ENCODE results near the gene ZNF566. TPM values are rescaled to one million over a fixed set of nuclear protein-coding genes. Genes with fewer than 3 reads are reported as not detected.

The ZNF566 gene
- total RNA-seq, 2 experiments from 2014 or later = 5.6 to 6.5 TPM

GRCh38 chr19:36456831-36457230, 32.5 kb downstream of the ZNF566 start:
- H3K27ac Mint-ChIP-seq = no peak overlapping the region
- peaks cover 69% of the 10 kb centered on the region for H3K36me3 Mint-ChIP-seq (ENCODE audit: low read depth)
- POLR2A ChIA-PET = interaction anchor here (0.6 to 1.2 kb wide), 2 partner anchors 22 to 32 kb away, joined by 3 read pairs; no protein-coding TSS in a partner anchor
- no peaks in the 10 kb centered on the region for H3K4me1 Mint-ChIP-seq (ENCODE audit: low read depth)
- intact Hi-C loops (cut with micrococcal nuclease) = no loop called here
- H3K27me3 Mint-ChIP-seq = no peaks in the 10 kb centered on the region
- H3K4me3 Mint-ChIP-seq = no peak overlapping the region
- DNase-seq = no peak
- CTCF ChIA-PET = no interaction called here
- H3K9me3 Mint-ChIP-seq = peaks cover 43% of the 10 kb centered on the region
- no peak for TF ChIP-seq CTCF (IDR thresholded peaks at IDR 0.05)
- ATAC-seq = no peak

- no peaks in the 10 kb centered on the region for H3K27me3 Mint-ChIP-seq
- peaks cover 73% of the 10 kb centered on the region for H3K36me3 Mint-ChIP-seq (ENCODE audit: low read depth)
- CTCF ChIA-PET = no interaction called here
Observed at GRCh38 chr19:36449059-36449670, 40.2 kb downstream of the ZNF566 start.

GRCh38 chr19:36441339-36441738, 48.0 kb downstream of the ZNF566 start:
- ChIA-PET POLR2A (interaction anchor here (0.6 kb wide), 1 partner anchor 309 kb away, joined by 5 read pairs; no protein-coding TSS in a partner anchor), CTCF (no interaction called here)
- DNase-seq = no peak
- Mint-ChIP-seq H3K4me1 (ENCODE audit: low read depth) (no peaks in the 10 kb centered on the region), H3K27ac (no peak overlapping the region), H3K4me3 (no peak overlapping the region), H3K36me3 (ENCODE audit: low read depth) (peaks cover 16% of the 10 kb centered on the region), H3K27me3 (no peaks in the 10 kb centered on the region), H3K9me3 (peaks cover 37% of the 10 kb centered on the region)
- no peak for TF ChIP-seq CTCF (IDR thresholded peaks at IDR 0.05)
- intact Hi-C loops (cut with micrococcal nuclease) = no loop called here
- no peak for ATAC-seq

More at GRCh38 chr19:36449059-36449670, 40.2 kb downstream of the ZNF566 start:
- no peak for ATAC-seq
- peaks cover 49% of the 10 kb centered on the region for H3K9me3 Mint-ChIP-seq
- DNase-seq = no peak
- no peak overlapping the region for H3K4me3 Mint-ChIP-seq
- no peak for TF ChIP-seq CTCF (IDR thresholded peaks at IDR 0.05)
- POLR2A ChIA-PET = no interaction called here
- no peak overlapping the region for H3K27ac Mint-ChIP-seq
- intact Hi-C loops (cut with micrococcal nuclease) = no loop called here
- H3K4me1 Mint-ChIP-seq (ENCODE audit: low read depth) = no peaks in the 10 kb centered on the region

GRCh38 chr19:36436531-36436930, 52.8 kb downstream of the ZNF566 start:
- intact Hi-C loops (cut with micrococcal nuclease) = no loop called here
- H3K4me3 Mint-ChIP-seq = no peak overlapping the region
- H3K36me3 Mint-ChIP-seq (ENCODE audit: low read depth) = peaks cover 7% of the 10 kb centered on the region
- no peaks in the 10 kb centered on the region for H3K4me1 Mint-ChIP-seq (ENCODE audit: low read depth)
- ChIA-PET POLR2A (no interaction called here), CTCF (no interaction called here)
- DNase-seq = no peak
- H3K9me3 Mint-ChIP-seq = peaks cover 32% of the 10 kb centered on the region
- no peak for TF ChIP-seq CTCF (IDR thresholded peaks at IDR 0.05)
- H3K27ac Mint-ChIP-seq = no peak overlapping the region
- H3K27me3 Mint-ChIP-seq = no peaks in the 10 kb centered on the region
- ATAC-seq = no peak

- H3K27me3 Mint-ChIP-seq = peaks cover 29% of the 10 kb centered on the region
- H3K27ac Mint-ChIP-seq = no peak overlapping the region
- no peak for TF ChIP-seq CTCF (IDR thresholded peaks at IDR 0.05)
- ChIA-PET POLR2A (no interaction called here), CTCF (no interaction called here)
- H3K36me3 Mint-ChIP-seq (ENCODE audit: low read depth) = peaks cover 17% of the 10 kb centered on the region
- ATAC-seq (no peak), DNase-seq (no peak)
- peaks cover 31% of the 10 kb centered on the region for H3K9me3 Mint-ChIP-seq
- intact Hi-C loops (cut with micrococcal nuclease) = no loop called here
- no peak overlapping the region for H3K4me3 Mint-ChIP-seq
- H3K4me1 Mint-ChIP-seq (ENCODE audit: low read depth) = peaks cover 4% of the 10 kb centered on the region
Observed at GRCh38 chr19:36423925-36424324, 65.4 kb downstream of the ZNF566 start.

Data from activated CD8-positive, alpha-beta T cell treated with anti-CD3 and anti-CD28 coated beads for 36 hours (primary cell).